ENCODE results near the gene PARVA. TPM values are rescaled to one million over a fixed set of nuclear protein-coding genes. Genes with fewer than 3 reads are reported as not detected.

Gene PARVA
- total RNA-seq, 1 donor from 2014 or later, result 15.0 TPM

DNA sequence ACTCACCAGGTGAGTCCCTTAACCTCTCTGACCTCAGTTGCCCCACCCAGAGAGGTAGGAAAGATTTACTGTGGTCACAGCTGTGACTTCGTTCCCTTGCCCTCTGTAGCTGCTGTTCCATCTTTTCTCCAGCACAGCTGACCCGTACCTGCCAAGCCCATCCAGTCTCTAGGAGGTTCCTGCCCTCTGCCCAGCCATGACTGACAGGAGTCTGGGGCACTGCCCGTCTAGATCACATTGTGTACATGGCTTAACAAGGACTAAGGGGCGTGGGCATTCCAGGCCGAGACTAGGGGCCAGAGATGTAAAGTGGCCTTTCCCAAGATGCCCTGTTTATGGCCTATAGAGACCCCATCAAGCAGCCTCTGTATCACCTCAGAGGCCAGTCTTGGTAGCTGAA lies 132.0 kb downstream of the PARVA start:
- no peaks in the 10 kb centered on the region for H3K36me3 Mint-ChIP-seq (ENCODE audit: unreplicated experiment)
- H3K27ac Mint-ChIP-seq (ENCODE audit: unreplicated experiment), result no peak overlapping the region
- no peaks in the 10 kb centered on the region for H3K9me3 Mint-ChIP-seq (ENCODE audit: unreplicated experiment)
- H3K4me1 Mint-ChIP-seq (ENCODE audit: low read depth, unreplicated experiment), result peaks cover 6% of the 10 kb centered on the region
- no peak for DNase-seq
- TF ChIP-seq, protein P1, sequence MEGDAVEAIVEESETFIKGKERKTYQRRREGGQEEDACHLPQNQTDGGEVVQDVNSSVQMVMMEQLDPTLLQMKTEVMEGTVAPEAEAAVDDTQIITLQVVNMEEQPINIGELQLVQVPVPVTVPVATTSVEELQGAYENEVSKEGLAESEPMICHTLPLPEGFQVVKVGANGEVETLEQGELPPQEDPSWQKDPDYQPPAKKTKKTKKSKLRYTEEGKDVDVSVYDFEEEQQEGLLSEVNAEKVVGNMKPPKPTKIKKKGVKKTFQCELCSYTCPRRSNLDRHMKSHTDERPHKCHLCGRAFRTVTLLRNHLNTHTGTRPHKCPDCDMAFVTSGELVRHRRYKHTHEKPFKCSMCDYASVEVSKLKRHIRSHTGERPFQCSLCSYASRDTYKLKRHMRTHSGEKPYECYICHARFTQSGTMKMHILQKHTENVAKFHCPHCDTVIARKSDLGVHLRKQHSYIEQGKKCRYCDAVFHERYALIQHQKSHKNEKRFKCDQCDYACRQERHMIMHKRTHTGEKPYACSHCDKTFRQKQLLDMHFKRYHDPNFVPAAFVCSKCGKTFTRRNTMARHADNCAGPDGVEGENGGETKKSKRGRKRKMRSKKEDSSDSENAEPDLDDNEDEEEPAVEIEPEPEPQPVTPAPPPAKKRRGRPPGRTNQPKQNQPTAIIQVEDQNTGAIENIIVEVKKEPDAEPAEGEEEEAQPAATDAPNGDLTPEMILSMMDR (IDR thresholded peaks at IDR 0.05; ENCODE audit: partially characterized antibody, unreplicated experiment), result no peak
- H3K27me3 Mint-ChIP-seq (ENCODE audit: unreplicated experiment), result peaks cover 2% of the 10 kb centered on the region
- no peak overlapping the region for H3K4me3 Mint-ChIP-seq (ENCODE audit: unreplicated experiment)

DNA sequence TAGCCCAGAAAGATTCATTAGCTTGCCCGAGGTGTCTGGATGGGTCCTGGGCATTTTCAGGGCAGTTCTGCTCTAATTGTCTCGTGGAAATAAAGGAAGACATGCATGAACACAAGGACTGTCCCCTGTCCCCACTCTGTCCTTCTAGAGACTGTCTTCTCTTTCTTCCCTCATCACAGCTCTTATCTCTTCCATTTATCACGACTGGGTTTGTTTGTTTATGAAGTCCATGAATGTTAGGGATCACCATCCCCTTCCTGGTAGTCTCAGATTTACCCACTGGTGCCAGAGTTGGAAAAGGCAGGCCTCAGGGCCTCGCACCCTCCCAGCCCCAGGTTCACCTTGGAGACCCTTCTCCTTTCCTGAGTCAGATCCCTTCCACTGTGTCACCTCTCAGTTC lies 134.8 kb downstream of the PARVA start:
- H3K9me3 Mint-ChIP-seq (ENCODE audit: unreplicated experiment), result no peaks in the 10 kb centered on the region
- no peak overlapping the region for H3K27ac Mint-ChIP-seq (ENCODE audit: unreplicated experiment)
- H3K36me3 Mint-ChIP-seq (ENCODE audit: unreplicated experiment), result no peaks in the 10 kb centered on the region
- H3K4me1 Mint-ChIP-seq (ENCODE audit: low read depth, unreplicated experiment), result peaks cover 16% of the 10 kb centered on the region
- peaks cover 2% of the 10 kb centered on the region for H3K27me3 Mint-ChIP-seq (ENCODE audit: unreplicated experiment)
- no peak for DNase-seq
- no peak overlapping the region for H3K4me3 Mint-ChIP-seq (ENCODE audit: unreplicated experiment)
- TF ChIP-seq, protein P1 (IDR thresholded peaks at IDR 0.05; ENCODE audit: partially characterized antibody, unreplicated experiment), result no peak

DNA sequence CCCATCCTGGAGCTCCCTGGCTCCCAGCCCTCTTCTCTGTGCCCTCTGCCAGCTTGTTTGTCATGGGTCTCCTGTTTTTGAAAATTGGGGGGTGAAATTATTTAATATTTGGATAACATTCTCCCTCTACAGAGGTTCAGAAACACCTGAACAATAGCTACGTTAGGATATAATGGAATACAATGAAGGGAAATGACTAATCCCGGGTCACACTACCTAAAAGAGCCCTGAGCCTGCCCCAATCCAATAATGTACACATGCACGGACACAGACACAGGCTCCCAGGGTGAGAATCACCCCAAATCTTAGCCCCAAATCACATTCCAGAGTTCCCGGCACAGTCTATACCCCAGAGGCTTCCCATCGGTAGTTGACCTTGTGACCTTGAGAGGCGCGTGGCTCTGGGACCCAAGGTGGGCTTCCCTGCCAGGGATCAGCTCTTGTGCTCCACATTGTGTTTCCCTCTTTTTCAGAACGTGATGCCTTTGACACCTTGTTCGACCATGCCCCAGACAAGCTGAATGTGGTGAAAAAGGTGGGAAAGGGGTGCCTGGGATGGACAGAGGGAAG lies 135.5 kb downstream of the PARVA start:
- H3K9me3 Mint-ChIP-seq (ENCODE audit: unreplicated experiment), result no peaks in the 10 kb centered on the region
- TF ChIP-seq, protein P1 (IDR thresholded peaks at IDR 0.05; ENCODE audit: partially characterized antibody, unreplicated experiment), result no peak
- peaks cover 2% of the 10 kb centered on the region for H3K27me3 Mint-ChIP-seq (ENCODE audit: unreplicated experiment)
- H3K27ac Mint-ChIP-seq (ENCODE audit: unreplicated experiment), result no peak overlapping the region
- peaks cover 12% of the 10 kb centered on the region for H3K4me1 Mint-ChIP-seq (ENCODE audit: low read depth, unreplicated experiment)
- H3K36me3 Mint-ChIP-seq (ENCODE audit: unreplicated experiment), result no peaks in the 10 kb centered on the region
- H3K4me3 Mint-ChIP-seq (ENCODE audit: unreplicated experiment), result no peak overlapping the region
- DNase-seq, result no peak

DNA sequence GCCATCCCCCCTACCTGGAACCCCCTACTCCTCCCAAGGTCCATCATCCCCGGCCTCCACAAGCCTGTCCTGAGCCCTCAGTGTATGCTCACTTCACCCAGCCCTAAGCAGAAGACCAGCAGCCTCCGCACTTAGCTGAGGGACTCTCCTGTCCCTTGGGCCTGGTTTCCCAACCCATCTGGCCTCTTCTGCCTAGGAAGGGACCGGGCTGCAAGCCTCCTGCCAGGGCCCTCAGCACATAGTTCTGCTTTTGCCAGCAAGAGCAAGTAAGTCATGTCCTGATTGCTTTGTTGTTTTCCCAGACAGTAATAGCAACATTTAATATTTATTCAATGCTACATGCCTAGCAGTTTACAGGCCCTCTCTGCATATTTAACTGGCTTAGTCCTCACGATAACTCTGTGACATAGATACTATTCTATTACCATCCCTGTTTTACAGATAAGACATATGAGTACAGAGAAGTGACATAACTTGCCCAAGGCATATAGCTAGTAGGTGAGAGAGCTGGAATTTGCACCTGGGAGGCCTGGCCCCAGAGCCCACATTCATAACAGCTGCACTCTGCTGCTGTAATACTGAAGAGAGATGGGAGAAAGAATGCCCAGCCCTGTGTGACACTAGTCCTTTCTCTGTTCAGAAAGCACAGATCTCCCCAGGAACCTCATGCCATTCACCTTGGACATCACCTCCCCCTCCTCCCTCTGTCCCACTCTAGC lies 139.2 kb downstream of the PARVA start:
- DNase-seq, result peak; percentile 37
- no peak overlapping the region for H3K4me3 Mint-ChIP-seq (ENCODE audit: unreplicated experiment)
- no peak overlapping the region for H3K27ac Mint-ChIP-seq (ENCODE audit: unreplicated experiment)
- peaks cover 25% of the 10 kb centered on the region for H3K4me1 Mint-ChIP-seq (ENCODE audit: low read depth, unreplicated experiment)
- TF ChIP-seq, protein P1 (IDR thresholded peaks at IDR 0.05; ENCODE audit: partially characterized antibody, unreplicated experiment), result no peak
- peaks cover 2% of the 10 kb centered on the region for H3K27me3 Mint-ChIP-seq (ENCODE audit: unreplicated experiment)
- H3K9me3 Mint-ChIP-seq (ENCODE audit: unreplicated experiment), result peaks cover 2% of the 10 kb centered on the region
- no peaks in the 10 kb centered on the region for H3K36me3 Mint-ChIP-seq (ENCODE audit: unreplicated experiment)

DNA sequence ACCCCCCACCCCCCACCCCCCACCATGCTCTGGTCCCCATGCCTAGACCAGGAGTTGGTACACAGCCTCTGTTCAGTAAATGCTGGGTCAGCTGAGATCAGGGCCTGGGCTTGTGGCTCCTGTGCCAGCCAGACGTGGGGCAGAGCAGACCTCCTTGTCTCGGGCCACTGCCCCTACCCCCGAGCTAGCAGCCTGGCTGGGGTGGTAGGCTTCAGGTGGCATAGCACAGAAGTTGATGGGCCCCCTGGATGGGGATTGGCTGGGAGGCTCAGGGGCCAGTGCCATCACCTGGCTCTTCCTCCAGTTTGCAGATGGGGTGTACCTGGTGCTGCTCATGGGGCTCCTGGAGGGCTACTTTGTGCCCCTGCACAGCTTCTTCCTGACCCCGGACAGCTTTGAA lies 139.9 kb downstream of the PARVA start:
- no peak for DNase-seq
- Mint-ChIP-seq H3K9me3 (ENCODE audit: unreplicated experiment) (peaks cover 2% of the 10 kb centered on the region), H3K4me1 (ENCODE audit: low read depth, unreplicated experiment) (peaks cover 25% of the 10 kb centered on the region), H3K4me3 (ENCODE audit: unreplicated experiment) (no peak overlapping the region), H3K27me3 (ENCODE audit: unreplicated experiment) (peaks cover 2% of the 10 kb centered on the region), H3K27ac (ENCODE audit: unreplicated experiment) (no peak overlapping the region), H3K36me3 (ENCODE audit: unreplicated experiment) (no peaks in the 10 kb centered on the region)
- TF ChIP-seq, protein P1 (IDR thresholded peaks at IDR 0.05; ENCODE audit: partially characterized antibody, unreplicated experiment), result no peak
